Breast epithelium (tissue), 4 donors: Measurements from ENCODE around the gene CCDC97. TPM values are rescaled to one million over a fixed set of nuclear protein-coding genes. Genes with fewer than 3 reads are reported as not detected.
A peak's percentile ranks its signal among the peaks of the same experiment; 100 is the strongest.

Experiments
- DNase-seq, 2 donors: peaks; one replicate each; pipeline ENCODE4 v3.0.0-alpha.2; 2019; ENCODE audit warnings: low spot score in 2 of 2
- H3K27ac ChIP-seq, 2 donors: fragments of 200-600 bp; sonication (generic) in 1 of 2; one replicate each; pipeline ENCODE4 v1.5.1; 2016 to 2019; ENCODE audit warnings: mild to moderate bottlenecking in 1 of 2
- H3K27me3 ChIP-seq, 2 donors: fragments of 200-600 bp; sonication (generic) in 1 of 2; one replicate each; pipeline versions ENCODE4 v1.5.1 to v1.6.0; 2017 to 2019; ENCODE audit warnings: control low read depth in 1 of 2, mild to moderate bottlenecking in 1 of 2
- H3K36me3 ChIP-seq: fragments of 200-600 bp; one replicate; pipeline ENCODE4 v1.5.1; 2019
- H3K4me1 ChIP-seq, 2 donors: fragments of 200-600 bp; sonication (generic); one replicate each; pipeline ENCODE4 v1.5.1; 2016 to 2019; ENCODE audit warnings: control low read depth in 1 of 2
- H3K4me3 ChIP-seq, 3 donors: fragments of 200-600 bp; sonication (generic); 1 replicate in 2 of 3; 2 replicates in 1 of 3; pipeline ENCODE4 v1.5.1; 2016 to 2019; ENCODE audit warnings: mild to moderate bottlenecking in 3 of 3, moderate library complexity in 2 of 3
- H3K9me3 ChIP-seq, 2 donors: fragments of 200-600 bp; sonication (generic) in 1 of 2; one replicate each; pipeline ENCODE4 v1.5.1; 2016 to 2019; ENCODE audit warnings: control low read depth in 1 of 2
- POLR2A ChIP-seq: fragments of 450-650 bp; IDR thresholded peaks from one replicate; pipeline ENCODE4 v1.6.1; 2016; ENCODE audit warnings: antibody characterized with exemption, mild to moderate bottlenecking, moderate library complexity
- POLR2AphosphoS5 ChIP-seq, 3 donors: sonication (generic); formaldehyde crosslinking; IDR thresholded peaks; one replicate each; pipeline ENCODE4 v1.6.1; 2017; ENCODE audit warnings: antibody characterized with exemption in 3 of 3
- intact Hi-C: fragments of 100-400 bp; cut with DNase I; formaldehyde crosslinking; loops from one replicate; pipeline ENCODE4 v1.15.1; 2023; ENCODE audit warnings: low total_unique reads
- total RNA-seq, 3 donors: library from RNA; depleted of rRNA; stranded (reverse); fragments of >200 nt; gene quantifications; one replicate each; pipeline ENCODE4 v1.1.0, GENCODE V29; 2016
- TF ChIP-seq, protein P1 (sequence below), 3 donors: fragments of 450-650 bp; IDR thresholded peaks; one replicate each; pipeline ENCODE4 v1.5.1; 2016 to 2017; ENCODE audit warnings: antibody characterized with exemption in 3 of 3, mild to moderate bottlenecking in 3 of 3, moderate library complexity in 3 of 3

The CCDC97 gene
- total RNA-seq, 3 donors from 2014 or later = 15.4 to 15.7 (median 15.4) TPM

DNA sequence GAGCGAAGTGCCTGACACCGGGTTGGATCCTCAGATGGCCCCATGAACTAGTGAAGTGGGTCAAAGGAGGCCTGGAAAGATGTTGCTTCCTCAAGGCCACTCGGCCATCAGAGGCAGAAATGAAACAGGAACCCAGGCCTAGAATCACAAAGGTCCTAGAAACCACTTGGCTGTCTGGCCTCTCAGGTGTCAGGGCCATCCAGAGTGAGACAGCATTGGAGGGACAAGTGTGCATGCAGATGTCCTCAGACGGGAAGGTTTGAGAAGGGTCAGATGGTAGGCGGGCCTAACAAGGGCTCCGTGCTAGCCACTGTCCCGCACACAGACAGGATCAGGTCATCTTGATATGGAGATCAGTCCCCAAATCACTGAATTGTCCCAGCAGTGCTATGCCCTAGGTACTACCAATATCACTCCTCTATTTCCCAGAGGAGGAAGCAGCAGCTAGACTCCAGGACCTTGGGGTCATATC lies 14.3 kb downstream of the CCDC97 start:
- Histone ChIP-seq H3K27me3 (no peaks in the 10 kb centered on the region), H3K4me3 (peak overlapping the region in 1 of 3 donors; percentile 42), H3K4me1 (peaks cover 10 to 11% of the 10 kb centered on the region in 2 donors), H3K27ac (peak overlapping the region; percentile 89 to 94), H3K36me3 (no peaks in the 10 kb centered on the region), H3K9me3 (no peaks in the 10 kb centered on the region)
- TF ChIP-seq, protein P1, sequence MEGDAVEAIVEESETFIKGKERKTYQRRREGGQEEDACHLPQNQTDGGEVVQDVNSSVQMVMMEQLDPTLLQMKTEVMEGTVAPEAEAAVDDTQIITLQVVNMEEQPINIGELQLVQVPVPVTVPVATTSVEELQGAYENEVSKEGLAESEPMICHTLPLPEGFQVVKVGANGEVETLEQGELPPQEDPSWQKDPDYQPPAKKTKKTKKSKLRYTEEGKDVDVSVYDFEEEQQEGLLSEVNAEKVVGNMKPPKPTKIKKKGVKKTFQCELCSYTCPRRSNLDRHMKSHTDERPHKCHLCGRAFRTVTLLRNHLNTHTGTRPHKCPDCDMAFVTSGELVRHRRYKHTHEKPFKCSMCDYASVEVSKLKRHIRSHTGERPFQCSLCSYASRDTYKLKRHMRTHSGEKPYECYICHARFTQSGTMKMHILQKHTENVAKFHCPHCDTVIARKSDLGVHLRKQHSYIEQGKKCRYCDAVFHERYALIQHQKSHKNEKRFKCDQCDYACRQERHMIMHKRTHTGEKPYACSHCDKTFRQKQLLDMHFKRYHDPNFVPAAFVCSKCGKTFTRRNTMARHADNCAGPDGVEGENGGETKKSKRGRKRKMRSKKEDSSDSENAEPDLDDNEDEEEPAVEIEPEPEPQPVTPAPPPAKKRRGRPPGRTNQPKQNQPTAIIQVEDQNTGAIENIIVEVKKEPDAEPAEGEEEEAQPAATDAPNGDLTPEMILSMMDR (IDR thresholded peaks at IDR 0.05) = no peak
- TF ChIP-seq POLR2AphosphoS5 (IDR thresholded peaks at IDR 0.05) = no peak
- TF ChIP-seq POLR2A = no peak
- DNase-seq = no peak
- intact Hi-C loops = no loop called here

DNA sequence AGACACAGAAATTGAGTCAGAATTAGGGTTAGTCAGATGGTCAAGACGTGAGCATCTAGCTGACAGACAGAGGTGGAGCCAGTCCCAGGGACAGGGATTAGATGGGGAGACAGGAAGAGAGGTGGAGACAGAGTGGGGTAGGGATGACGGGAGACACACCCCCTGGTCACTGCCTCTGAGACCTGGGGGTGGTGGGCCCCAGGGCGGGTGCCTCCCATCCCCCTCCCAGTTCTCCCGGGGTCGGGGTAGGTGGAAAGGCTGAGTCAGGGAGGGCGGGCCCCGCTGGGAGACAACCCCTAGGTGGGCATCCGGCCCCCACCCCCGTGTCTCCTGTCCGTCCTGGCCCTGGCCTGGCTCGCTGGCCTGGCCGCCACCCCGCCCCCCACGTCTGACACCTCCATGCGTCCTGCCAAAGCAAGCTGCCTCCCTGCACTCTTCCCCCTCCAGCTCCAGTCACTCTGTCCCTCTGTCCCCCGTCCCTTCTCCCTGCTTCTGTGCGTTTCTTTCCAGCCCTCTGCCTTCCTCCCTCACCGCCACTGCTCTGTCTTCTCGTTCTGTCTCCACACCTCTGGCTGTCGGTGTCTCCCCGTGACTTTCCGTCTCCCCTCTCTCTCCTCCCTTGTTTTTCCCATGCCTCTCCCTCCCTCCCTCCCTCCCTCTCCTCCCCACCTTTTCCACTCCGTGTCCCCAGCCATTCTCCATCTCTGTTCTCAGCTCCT lies 15.1 kb downstream of the CCDC97 start:
- Histone ChIP-seq H3K27ac (peak overlapping the region; percentile 89 to 94), H3K36me3 (no peaks in the 10 kb centered on the region), H3K4me1 (peaks cover 10 to 11% of the 10 kb centered on the region in 2 donors), H3K9me3 (no peaks in the 10 kb centered on the region), H3K4me3 (peak overlapping the region; percentile 9 to 63 (median 44)), H3K27me3 (no peaks in the 10 kb centered on the region)
- intact Hi-C loops = no loop called here
- TF ChIP-seq, protein P1 (IDR thresholded peaks at IDR 0.05) = no peak
- peak in 1 of 3 donors; percentile 22 for TF ChIP-seq POLR2AphosphoS5 (IDR thresholded peaks at IDR 0.05)
- TF ChIP-seq POLR2A = no peak
- peak in 1 of 2 donors; percentile 53 for DNase-seq

DNA sequence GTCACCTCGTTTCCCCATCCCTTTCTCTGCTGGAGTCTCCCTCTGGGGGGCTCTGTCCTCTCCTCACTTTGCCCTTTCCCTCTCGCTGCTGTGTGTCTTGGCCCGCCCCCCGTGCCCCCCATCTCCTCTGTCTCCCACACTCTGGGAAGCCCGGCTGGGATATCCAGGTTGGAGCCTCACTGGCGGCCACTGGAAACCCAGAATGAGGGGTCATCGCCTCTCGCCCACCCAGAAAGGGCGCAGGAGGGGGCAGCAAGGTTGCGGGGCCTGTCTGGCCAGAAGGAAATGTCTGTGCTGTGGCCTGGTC lies 15.6 kb downstream of the CCDC97 start:
- intact Hi-C loops = no loop called here
- DNase-seq = no peak
- Histone ChIP-seq H3K9me3 (no peaks in the 10 kb centered on the region), H3K27ac (peak overlapping the region; percentile 89 to 94), H3K4me3 (peak overlapping the region; percentile 3 to 63 (median 44)), H3K4me1 (peaks cover 10 to 11% of the 10 kb centered on the region in 2 donors), H3K27me3 (no peaks in the 10 kb centered on the region), H3K36me3 (no peaks in the 10 kb centered on the region)
- TF ChIP-seq POLR2A = no peak
- TF ChIP-seq, protein P1 (IDR thresholded peaks at IDR 0.05) = no peak
- no peak for TF ChIP-seq POLR2AphosphoS5 (IDR thresholded peaks at IDR 0.05)

DNA sequence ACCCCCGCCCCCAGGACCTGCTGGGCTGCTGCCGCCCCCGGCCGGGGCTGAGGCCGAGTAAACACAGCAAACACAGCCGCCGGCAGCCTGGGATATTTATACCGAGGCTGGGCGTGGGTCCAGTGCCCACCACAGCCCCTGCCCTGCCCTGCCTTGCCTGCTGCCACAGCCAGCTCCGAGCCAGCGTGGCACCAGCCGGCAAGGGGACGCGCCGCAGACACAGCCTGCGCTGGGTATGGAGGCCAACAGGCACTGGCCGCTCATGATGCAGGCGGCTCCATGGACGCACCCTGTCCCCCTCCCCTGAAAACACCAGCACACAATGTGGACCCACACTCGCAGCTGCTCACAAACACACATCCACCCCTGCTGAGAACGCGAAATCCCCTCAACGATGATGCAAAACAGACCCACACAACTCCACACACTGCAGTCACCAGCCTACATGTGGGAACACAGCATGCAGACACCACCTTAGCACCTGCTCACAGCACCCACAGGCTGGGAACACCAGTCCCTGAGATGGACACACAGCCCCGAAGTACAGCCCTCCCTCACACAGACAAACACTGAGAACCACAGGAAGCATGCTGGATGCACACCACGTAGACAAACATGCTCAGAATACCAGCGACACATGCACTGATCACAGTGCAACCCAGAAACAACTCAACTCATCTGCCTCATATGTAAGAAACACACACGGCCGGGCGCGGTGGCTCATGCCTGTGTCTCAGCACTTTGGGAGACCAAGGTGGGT lies 16.2 kb downstream of the CCDC97 start:
- no peaks in the 10 kb centered on the region for H3K27me3 ChIP-seq
- H3K4me3 ChIP-seq = peak overlapping the region; percentile 3 to 63 (median 44)
- H3K9me3 ChIP-seq = no peaks in the 10 kb centered on the region
- no peaks in the 10 kb centered on the region for H3K36me3 ChIP-seq
- peaks cover 10 to 11% of the 10 kb centered on the region in 2 donors for H3K4me1 ChIP-seq
- DNase-seq = no peak
- H3K27ac ChIP-seq = peak overlapping the region; percentile 89 to 94
- TF ChIP-seq POLR2A (no peak), POLR2AphosphoS5 (IDR thresholded peaks at IDR 0.05) (no peak)
- TF ChIP-seq, protein P1 (IDR thresholded peaks at IDR 0.05) = no peak
- intact Hi-C loops = no loop called here

DNA sequence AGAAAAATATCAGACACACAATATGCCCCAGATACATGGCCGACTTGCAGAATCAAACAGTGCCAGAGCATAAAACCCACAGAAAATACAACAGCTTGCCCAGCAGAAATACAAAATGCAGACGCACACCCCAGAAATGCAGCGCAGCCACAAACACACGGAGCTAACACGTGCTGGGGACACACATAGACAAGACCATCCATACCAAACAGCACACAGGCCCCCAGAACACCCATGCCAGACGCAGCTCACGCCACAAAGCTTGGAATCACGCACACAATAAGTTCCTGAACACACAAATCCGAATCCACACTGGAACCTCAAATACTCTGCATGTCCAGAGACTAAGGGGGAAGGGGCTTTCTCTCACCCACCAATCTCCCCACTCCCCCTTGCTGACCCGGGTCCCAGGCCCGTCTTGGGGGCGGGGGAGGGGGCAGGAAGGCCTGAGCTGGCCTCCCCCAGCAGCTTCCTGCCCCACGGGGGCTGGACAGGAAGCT lies 17.2 kb downstream of the CCDC97 start:
- Histone ChIP-seq H3K4me1 (peaks cover 10 to 11% of the 10 kb centered on the region in 2 donors), H3K27ac (peak overlapping the region; percentile 81 to 87)

More for the DNA sequence above, 17.2 kb downstream of the CCDC97 start:
- H3K27me3 ChIP-seq = no peaks in the 10 kb centered on the region
- no peak for DNase-seq
- intact Hi-C loops = no loop called here
- H3K9me3 ChIP-seq = no peaks in the 10 kb centered on the region
- no peaks in the 10 kb centered on the region for H3K36me3 ChIP-seq
- H3K4me3 ChIP-seq = peak overlapping the region in 2 of 3 donors; percentile 51 to 59
- TF ChIP-seq POLR2A = no peak
- TF ChIP-seq, protein P1 (IDR thresholded peaks at IDR 0.05) = no peak
- no peak for TF ChIP-seq POLR2AphosphoS5 (IDR thresholded peaks at IDR 0.05)
